Measurements from ENCODE around the gene KIF24. TPM values are rescaled to one million over a fixed set of nuclear protein-coding genes. Genes with fewer than 3 reads are reported as not detected.

The KIF24 gene
- total and polyA plus RNA-seq, 10 donors, result 0.15 to 1.8 (median 0.64) TPM

- Histone ChIP-seq H3K27me3 (replicated peaks in 1 of 7) (no peaks in the 10 kb centered on the region), H3K4me3 (no peak overlapping the region), H3K4me1 (peaks cover 0 to 11% (median 0%) of the 10 kb centered on the region in 6 donors), H3K27ac (no peak overlapping the region), H3K9me3 (no peaks in the 10 kb centered on the region), H3K36me3 (no peaks in the 10 kb centered on the region)
- TF ChIP-seq POLR2A (IDR thresholded peaks at IDR 0.05), result no peak
- no peak for TF ChIP-seq POLR2AphosphoS5 (IDR thresholded peaks at IDR 0.05)
- TF ChIP-seq, protein P1, sequence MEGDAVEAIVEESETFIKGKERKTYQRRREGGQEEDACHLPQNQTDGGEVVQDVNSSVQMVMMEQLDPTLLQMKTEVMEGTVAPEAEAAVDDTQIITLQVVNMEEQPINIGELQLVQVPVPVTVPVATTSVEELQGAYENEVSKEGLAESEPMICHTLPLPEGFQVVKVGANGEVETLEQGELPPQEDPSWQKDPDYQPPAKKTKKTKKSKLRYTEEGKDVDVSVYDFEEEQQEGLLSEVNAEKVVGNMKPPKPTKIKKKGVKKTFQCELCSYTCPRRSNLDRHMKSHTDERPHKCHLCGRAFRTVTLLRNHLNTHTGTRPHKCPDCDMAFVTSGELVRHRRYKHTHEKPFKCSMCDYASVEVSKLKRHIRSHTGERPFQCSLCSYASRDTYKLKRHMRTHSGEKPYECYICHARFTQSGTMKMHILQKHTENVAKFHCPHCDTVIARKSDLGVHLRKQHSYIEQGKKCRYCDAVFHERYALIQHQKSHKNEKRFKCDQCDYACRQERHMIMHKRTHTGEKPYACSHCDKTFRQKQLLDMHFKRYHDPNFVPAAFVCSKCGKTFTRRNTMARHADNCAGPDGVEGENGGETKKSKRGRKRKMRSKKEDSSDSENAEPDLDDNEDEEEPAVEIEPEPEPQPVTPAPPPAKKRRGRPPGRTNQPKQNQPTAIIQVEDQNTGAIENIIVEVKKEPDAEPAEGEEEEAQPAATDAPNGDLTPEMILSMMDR (IDR thresholded peaks at IDR 0.05 in 8 of 11, conservative IDR thresholded peaks at IDR 0.05 in 3 of 11), result no peak
- no peak for DNase-seq
- intact Hi-C loops (cut with DNase I; ENCODE audit: low total_unique reads), result no loop called here
- WGBS, 5 donors, result 93 to 100% (median 97%) methylated on average over 1 of the region's 1 CpG
Observed at GRCh38 chr9:34282096-34282495, 47.0 kb downstream of the KIF24 start.

GRCh38 chr9:34279411-34279810, 49.7 kb downstream of the KIF24 start:
- Histone ChIP-seq H3K9me3 (no peaks in the 10 kb centered on the region), H3K4me1 (peaks cover 0 to 11% (median 0%) of the 10 kb centered on the region in 6 donors), H3K4me3 (no peak overlapping the region), H3K27ac (no peak overlapping the region), H3K36me3 (no peaks in the 10 kb centered on the region), H3K27me3 (replicated peaks in 1 of 7) (no peaks in the 10 kb centered on the region)
- DNase-seq, result no peak
- WGBS, 5 donors, result 61 to 77% (median 68%) methylated on average over 3 of the region's 3 CpGs
- peak in 1 of 3 donors; percentile 18 for TF ChIP-seq POLR2AphosphoS5 (IDR thresholded peaks at IDR 0.05)
- TF ChIP-seq, protein P1 (IDR thresholded peaks at IDR 0.05 in 8 of 11, conservative IDR thresholded peaks at IDR 0.05 in 3 of 11), result no peak
- intact Hi-C loops (cut with DNase I; ENCODE audit: low total_unique reads), result no loop called here

Small RNA genes within 50 kb of the gene (small RNA-seq; reads per million reads assigned to genes)
- gene RNU2-50P, result 0.12 to 0.38 (median 0.21) reads per million in 4 donors

Other genes starting within 250 kb of the KIF24 start
- gene DCAF12, start 202.6 kb downstream of the KIF24 start, total RNA-seq, result 100 to 1,000 TPM in 1 of 7 donors, 10 to 100 TPM in 6; 36.5 to 107 (median 38.6) TPM
- gene DCAF12, start 202.6 kb downstream of the KIF24 start, polyA plus RNA-seq, result 10 to 100 TPM in 2 of 3 donors, 1 to 10 TPM in 1; 5.6 to 12.9 (median 11.2) TPM
- 10 to 100 TPM; 37.4 to 56.0 (median 44.9) TPM for gene UBAP1, start 150.2 kb downstream of the KIF24 start, total RNA-seq
- gene UBAP1, start 150.2 kb downstream of the KIF24 start, polyA plus RNA-seq, result 10 to 100 TPM; 17.3 to 25.7 (median 20.2) TPM
- 10 to 100 TPM; 10.4 to 18.0 (median 14.6) TPM for gene NUDT2, start 301 bp upstream of the KIF24 start, total RNA-seq
- gene NUDT2, start 301 bp upstream of the KIF24 start, polyA plus RNA-seq, result 10 to 100 TPM; 21.0 to 32.1 (median 28.0) TPM
- gene MYORG, start 47.6 kb upstream of the KIF24 start, total RNA-seq, result 1 to 10 TPM in 6 of 7 donors, under 1 TPM in 1; 0.97 to 2.2 (median 1.5) TPM
- under 1 TPM; 0.22 to 0.48 (median 0.47) TPM for gene MYORG, start 47.6 kb upstream of the KIF24 start, polyA plus RNA-seq
- gene FAM219A, start 129.3 kb upstream of the KIF24 start, total RNA-seq, result 10 to 100 TPM; 10.4 to 26.9 (median 16.5) TPM
- gene FAM219A, start 129.3 kb upstream of the KIF24 start, polyA plus RNA-seq, result 1 to 10 TPM; 3.2 to 9.3 (median 3.5) TPM
- gene DNAI1, start 129.5 kb upstream of the KIF24 start, total RNA-seq, result not detected
- not detected for gene DNAI1, start 129.5 kb upstream of the KIF24 start, polyA plus RNA-seq
- gene ENHO, start 193.7 kb upstream of the KIF24 start, total RNA-seq, result under 1 TPM in 3 of 7 donors, not detected in 4; 0.35 to 0.91 (median 0.46) TPM
- gene ENHO, start 193.7 kb upstream of the KIF24 start, polyA plus RNA-seq, result under 1 TPM; 0.74 to 0.94 (median 0.89) TPM